T-helper 2 cell treated with Interferon-gamma antibody and Interleukin-4, amounts not matched to agents 100 ng/mL and 5 ng/mL, for 36 hours (primary cell): ENCODE measurements around the gene ZFP36L2. TPM values are rescaled to one million over a fixed set of nuclear protein-coding genes. Genes with fewer than 3 reads are reported as not detected.

Experiments used
- intact Hi-C: fragments of 100-400 bp; cut with micrococcal nuclease; formaldehyde crosslinking; loops from one replicate; pipeline ENCODE4 v1.15.1; 2023
- total RNA-seq: library from RNA; stranded (reverse); gene quantifications from 2 replicates; pipeline ENCODE4 v1.2.3, GENCODE V29; 2022

ZFP36L2 gene
- total RNA-seq, 1 donor from 2014 or later = 133 TPM

- intact Hi-C loops = no loop called here
Observed at GRCh38 chr2:43224571-43225092, 1.8 kb downstream of the ZFP36L2 start.

- intact Hi-C loops = no loop called here
Observed at GRCh38 chr2:43224131-43224570, 2.3 kb downstream of the ZFP36L2 start.

DNA sequence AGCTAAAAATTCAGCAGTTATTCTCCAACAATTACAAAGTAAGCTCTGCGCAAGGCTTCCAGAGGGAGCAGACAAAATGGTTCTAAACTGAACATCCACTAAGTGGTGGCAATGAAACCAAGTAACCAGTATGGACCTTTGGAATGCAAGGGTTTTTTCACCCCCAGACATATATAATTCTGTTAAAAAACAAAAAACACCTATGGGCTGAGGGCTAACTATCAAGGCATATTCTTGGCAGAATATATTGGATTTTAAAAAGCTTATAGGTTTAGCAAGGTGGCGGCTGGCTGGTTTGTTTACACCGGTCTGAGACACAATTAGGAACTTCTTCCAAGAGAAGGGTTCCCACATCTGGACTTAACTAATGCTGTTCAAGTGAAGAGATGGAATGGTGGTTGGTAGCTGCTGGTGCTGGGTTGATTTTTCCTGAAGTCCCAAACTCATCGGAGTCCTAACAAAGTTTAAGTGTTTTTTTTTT is 2.8 kb downstream of the ZFP36L2 start:
- intact Hi-C loops = no loop called here

DNA sequence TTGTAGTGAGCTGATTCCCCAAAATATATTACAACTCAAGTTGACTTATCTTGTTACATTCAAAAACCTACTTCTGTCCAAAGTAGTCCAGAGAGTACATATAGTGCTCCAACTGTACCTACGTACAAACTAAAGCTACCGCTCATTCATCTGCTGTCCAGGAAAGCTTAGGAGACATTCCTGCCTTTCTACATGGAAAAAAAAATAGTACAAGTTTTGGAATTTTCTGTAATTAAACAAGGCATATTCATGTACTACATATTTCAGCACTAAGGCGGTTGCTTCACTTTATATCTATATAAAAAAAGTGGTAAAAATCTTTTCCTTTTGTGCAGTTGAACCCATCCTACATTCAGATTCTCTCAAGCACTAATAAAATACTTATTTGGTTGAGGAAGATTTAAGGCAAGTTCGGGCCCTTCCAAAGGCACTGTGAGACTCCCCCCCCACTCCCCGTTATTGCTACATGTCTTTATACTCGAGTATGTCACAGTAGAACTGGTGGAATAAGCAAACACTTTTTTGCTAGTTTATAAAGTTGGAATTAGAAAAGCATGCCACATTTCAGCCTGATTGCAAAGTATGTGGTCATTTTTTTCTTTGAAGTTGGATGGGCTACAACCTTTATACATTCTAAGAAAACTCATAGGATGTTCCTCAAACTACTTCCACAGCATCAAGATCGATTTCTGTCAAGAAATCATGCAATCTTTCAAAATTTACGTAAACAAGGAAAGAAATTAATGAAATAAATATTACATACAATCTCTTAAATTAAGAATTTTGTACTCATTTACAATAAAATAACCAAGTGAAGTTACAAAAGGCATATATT is 3.7 kb downstream of the ZFP36L2 start:
- intact Hi-C loops = no loop called here

- intact Hi-C loops = loop anchor here (1.0 kb wide), 1 partner anchor 7 kb away; no protein-coding TSS in a partner anchor
Observed at GRCh38 chr2:43221763-43222474, 4.5 kb downstream of the ZFP36L2 start.

DNA sequence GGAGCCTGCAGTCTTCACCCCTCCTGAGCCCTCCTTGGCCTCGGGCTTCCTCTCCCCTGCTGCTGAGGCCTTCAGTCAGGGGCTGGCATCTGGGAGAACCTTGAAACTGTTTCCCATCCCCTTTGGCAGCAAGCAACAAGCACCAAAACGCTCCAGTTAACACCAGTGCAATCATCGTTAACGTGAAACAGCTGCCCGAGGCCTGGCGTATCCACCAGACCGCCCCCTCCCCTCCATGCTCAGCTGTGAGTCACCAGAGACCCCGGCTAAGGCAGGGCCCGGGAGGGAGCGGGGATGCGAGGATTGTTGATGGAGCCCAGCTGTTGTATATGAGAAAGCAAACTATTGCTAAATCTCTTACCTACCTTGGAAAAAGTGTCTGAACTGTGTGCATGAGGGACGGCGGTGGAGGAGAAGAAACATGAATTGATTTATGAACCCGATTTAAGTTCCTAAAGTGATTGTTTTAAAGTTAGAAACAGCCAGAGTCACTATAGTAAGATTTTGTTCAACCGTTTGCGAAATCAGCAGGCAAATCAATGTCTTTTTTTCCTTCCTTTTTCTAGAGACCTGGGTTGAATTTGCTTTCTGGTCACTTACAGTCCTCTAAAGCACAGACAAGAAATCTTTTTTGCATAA is 5.2 kb downstream of the ZFP36L2 start:
- intact Hi-C loops = loop anchor here (1.0 kb wide), 1 partner anchor 8 kb away; no protein-coding TSS in a partner anchor

- intact Hi-C loops = loop anchor here (1.0 kb wide), 3 partner anchors 9 to 89 kb away; no protein-coding TSS in a partner anchor
Observed at GRCh38 chr2:43220760-43221123, 5.7 kb downstream of the ZFP36L2 start.

DNA sequence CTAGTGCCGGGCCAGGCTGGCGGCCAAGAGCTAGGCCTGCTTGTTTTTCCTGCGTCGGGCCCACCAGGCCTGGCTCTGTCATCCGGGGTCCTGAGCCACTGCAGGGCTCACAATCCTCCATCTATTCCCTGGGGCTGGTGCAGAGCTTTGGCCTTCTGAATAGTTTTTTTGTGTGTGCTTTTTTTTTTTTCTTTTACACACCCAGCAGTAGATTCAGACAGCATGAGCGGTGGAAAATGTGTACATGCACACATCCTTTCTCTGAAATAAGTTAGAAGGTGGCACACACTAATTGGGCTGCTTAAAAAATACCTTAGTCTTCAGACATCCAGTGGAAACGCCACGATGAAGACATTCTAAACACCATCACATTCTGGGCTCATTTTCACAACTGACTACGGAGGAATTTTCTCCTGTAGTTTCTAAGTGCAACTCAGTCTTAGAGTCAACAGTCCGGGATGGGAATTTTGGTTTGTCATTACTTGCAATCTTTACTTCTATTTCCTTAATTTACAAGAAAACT is 6.1 kb downstream of the ZFP36L2 start:
- intact Hi-C loops = loop anchor here (1.0 kb wide), 2 partner anchors 46 to 89 kb away; no protein-coding TSS in a partner anchor

GRCh38 chr2:43219383-43220228 is 6.8 kb downstream of the ZFP36L2 start:
- intact Hi-C loops = loop anchor here (1.0 to 2.0 kb wide), 4 partner anchors 45 to 409 kb away; no protein-coding TSS in a partner anchor

DNA sequence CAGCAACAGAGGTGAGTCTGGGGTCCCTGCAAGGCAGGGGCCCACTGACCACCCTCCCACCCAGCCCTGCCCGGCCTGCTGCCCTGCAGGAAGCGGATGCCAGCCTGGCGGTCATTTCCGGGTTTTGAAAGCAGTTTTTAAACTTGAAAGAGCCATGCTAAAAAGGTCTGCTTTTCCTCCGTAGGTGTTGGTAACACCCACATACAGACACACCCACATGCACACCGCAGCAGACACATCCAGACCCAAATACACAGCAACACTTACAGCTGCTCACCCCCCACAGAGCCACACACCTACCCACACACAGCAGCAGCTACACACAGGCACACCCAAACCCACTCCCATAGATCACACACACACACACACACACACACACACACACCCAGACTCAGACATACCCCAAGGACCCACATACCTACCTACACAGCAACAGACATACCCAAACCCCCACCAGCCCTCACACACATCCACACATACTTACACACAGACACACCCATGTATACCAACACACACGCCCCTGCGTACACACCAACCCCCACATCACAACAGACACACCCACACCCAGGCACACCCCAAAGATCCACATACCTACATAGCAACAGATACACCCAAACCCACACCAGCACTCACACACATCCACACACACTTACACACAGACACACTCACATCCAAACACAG is 7.6 kb downstream of the ZFP36L2 start:
- intact Hi-C loops = loop anchor here (1.0 to 2.0 kb wide), 4 partner anchors 7 to 408 kb away; partner anchors contain the start of gene ZFP36L2

- intact Hi-C loops = loop anchor here (1.0 to 2.0 kb wide), 3 partner anchors 8 to 407 kb away; partner anchors contain the start of gene ZFP36L2
Observed at GRCh38 chr2:43218155-43218701, 8.2 kb downstream of the ZFP36L2 start.

- intact Hi-C loops = loop anchor here (1.0 to 2.0 kb wide), 3 partner anchors 9 to 407 kb away; partner anchors contain the start of gene ZFP36L2
Observed at GRCh38 chr2:43217228-43218154, 8.9 kb downstream of the ZFP36L2 start.

DNA sequence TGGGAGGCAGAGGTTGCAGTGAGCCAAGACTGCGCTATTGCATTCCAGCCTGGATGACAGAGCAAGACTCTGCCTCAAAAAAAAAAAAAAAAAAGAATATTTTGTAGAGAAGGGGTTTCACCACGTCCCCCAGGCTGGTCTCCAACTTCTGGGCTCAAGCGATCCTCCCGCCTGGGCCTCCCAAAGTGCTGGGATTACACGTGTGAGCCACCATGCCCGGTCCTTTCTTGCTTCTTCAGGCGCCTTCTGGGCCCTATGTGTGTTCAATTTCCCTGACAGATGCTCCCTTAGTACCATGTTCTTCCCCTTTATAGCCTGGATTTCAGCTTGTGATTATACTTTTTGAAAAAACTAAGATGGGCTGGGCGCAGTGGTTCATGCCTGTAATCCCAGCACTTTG is 9.8 kb downstream of the ZFP36L2 start:
- intact Hi-C loops = no loop called here

GRCh38 chr2:43215673-43216255 is 10.6 kb downstream of the ZFP36L2 start:
- intact Hi-C loops = no loop called here

GRCh38 chr2:43214253-43214652 is 12.2 kb downstream of the ZFP36L2 start:
- intact Hi-C loops = no loop called here

GRCh38 chr2:43212931-43213330 is 13.5 kb downstream of the ZFP36L2 start:
- intact Hi-C loops = no loop called here

DNA sequence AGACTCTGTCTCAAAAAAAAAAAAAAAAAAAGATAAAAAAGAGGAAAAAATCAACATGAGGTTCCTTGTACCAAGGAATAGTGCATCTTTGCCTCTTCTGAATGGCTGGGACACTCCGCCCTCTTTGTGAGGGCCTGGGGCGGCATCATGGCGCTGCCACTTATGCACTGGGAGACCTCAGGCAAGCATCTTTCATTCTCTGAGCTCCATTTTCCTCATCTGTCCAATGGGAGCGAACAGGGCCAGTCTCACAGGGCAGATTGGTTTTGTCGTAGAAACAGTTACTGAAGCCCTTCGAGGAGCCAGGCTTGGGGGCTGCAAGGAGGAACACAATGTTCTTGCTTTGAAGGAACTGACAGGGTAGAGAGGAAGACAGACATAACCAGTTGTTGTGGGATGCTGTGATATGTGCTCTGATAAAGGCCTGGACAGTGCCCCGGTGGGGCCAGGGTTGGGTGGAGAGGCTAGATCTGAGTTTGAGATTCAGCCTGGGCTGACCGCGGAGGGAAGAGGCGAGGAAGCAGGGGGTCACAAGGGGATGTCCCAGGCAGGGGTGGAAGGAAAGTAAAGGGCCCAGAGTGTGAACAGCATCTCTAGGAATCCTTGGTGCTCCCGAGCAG is 14.1 kb downstream of the ZFP36L2 start:
- intact Hi-C loops = no loop called here
